Neural progenitor cell (in vitro differentiated cells): ENCODE results near the gene KRTAP7-1. TPM values are rescaled to one million over a fixed set of nuclear protein-coding genes. Genes with fewer than 3 reads are reported as not detected.

ENCODE experiments used
- DNase-seq: peaks from one replicate; pipeline ENCODE4 v3.0.0-alpha.2; 2016; ENCODE audit warnings: low spot score
- H2AFZ ChIP-seq: fragments of 200-600 bp; sonication (generic); replicated peaks from 2 replicates; pipeline ENCODE4 v1.6.1; 2016; ENCODE audit warnings: antibody characterized with exemption
- H3F3A ChIP-seq: fragments of 200-600 bp; sonication (generic); 2 replicates; pipeline ENCODE4 v1.6.1; 2016; ENCODE audit warnings: antibody characterized with exemption, low read depth
- H3K27ac ChIP-seq: fragments of 200-600 bp; sonication (generic); 2 replicates; pipeline ENCODE4 v1.5.1; 2016; ENCODE audit warnings: mild to moderate bottlenecking
- H3K27me3 ChIP-seq: fragments of 200-600 bp; sonication (generic); 2 replicates; pipeline ENCODE4 v1.6.1; 2016; ENCODE audit warnings: mild to moderate bottlenecking, moderate library complexity
- H3K36me3 ChIP-seq: fragments of 200-600 bp; sonication (generic); 2 replicates; pipeline ENCODE4 v1.5.1; 2016
- H3K4me1 ChIP-seq: fragments of 200-600 bp; sonication (generic); 2 replicates; pipeline ENCODE4 v1.6.1; 2016; ENCODE audit warnings: mixed run types
- H3K4me2 ChIP-seq: fragments of 200-600 bp; sonication (generic); 2 replicates; pipeline ENCODE4 v1.6.1; 2016
- H3K4me3 ChIP-seq: fragments of 200-600 bp; sonication (generic); 2 replicates; pipeline ENCODE4 v1.5.1; 2016
- H3K79me2 ChIP-seq: fragments of 200-600 bp; sonication (generic); 2 replicates; pipeline ENCODE4 v1.6.1; 2016; ENCODE audit warnings: low read depth
- H3K9ac ChIP-seq: fragments of 200-600 bp; sonication (generic); 2 replicates; pipeline ENCODE4 v1.6.1; 2016
- H3K9me3 ChIP-seq: fragments of 200-600 bp; sonication (generic); 2 replicates; pipeline ENCODE4 v1.5.1; 2016; ENCODE audit warnings: low read depth
- H4K20me1 ChIP-seq: fragments of 200-600 bp; sonication (generic); 2 replicates; pipeline ENCODE4 v1.6.1; 2016; ENCODE audit warnings: low read depth
- H3K27ac Mint-ChIP-seq: 3 replicates; pipeline ENCODE4 v1.8.0; 2021; ENCODE audit warnings: mixed read lengths
- H3K27me3 Mint-ChIP-seq: 2 replicates; pipeline ENCODE4 v1.8.0; 2022; ENCODE audit warnings: low read depth, mild to moderate bottlenecking, inconsistent platforms, moderate library complexity, mixed read lengths; ENCODE audit not compliant: insufficient read depth
- H3K36me3 Mint-ChIP-seq: 3 replicates; pipeline ENCODE4 v1.8.0; 2021; ENCODE audit warnings: mixed read lengths
- H3K4me1 Mint-ChIP-seq: 3 replicates; pipeline ENCODE4 v1.8.0; 2021; ENCODE audit warnings: mixed read lengths
- H3K4me3 Mint-ChIP-seq: 3 replicates; pipeline ENCODE4 v1.8.0; 2021; ENCODE audit warnings: mild to moderate bottlenecking, moderate library complexity, mixed read lengths
- H3K9me3 Mint-ChIP-seq: 3 replicates; pipeline ENCODE4 v1.8.0; 2020; ENCODE audit warnings: mixed read lengths
- CTCF ChIP-seq: fragments of 200-600 bp; sonication (generic); IDR thresholded peaks from 2 replicates; pipeline ENCODE4 v1.5.1; 2017; ENCODE audit warnings: antibody characterized with exemption, mild to moderate bottlenecking
- EZH2 ChIP-seq: fragments of 200-600 bp; sonication (generic); IDR thresholded peaks from 2 replicates; pipeline ENCODE4 v1.6.1; 2017; ENCODE audit warnings: antibody characterized with exemption, mild to moderate bottlenecking, moderate library complexity
- EZH2phosphoT487 ChIP-seq: fragments of 200-600 bp; sonication (generic); IDR thresholded peaks from 2 replicates; pipeline ENCODE4 v1.6.1; 2017; ENCODE audit warnings: antibody characterized with exemption
- total RNA-seq: library from RNA; depleted of rRNA; stranded (reverse); fragments of >200 nt; gene quantifications from 2 replicates; pipeline ENCODE4 v1.2.3, GENCODE V29; 2015; ENCODE audit warnings: low replicate concordance

Gene KRTAP7-1
- not detected in 2 replicates for total RNA-seq

GRCh38 chr21:30829659-30830058 lies at the start of gene KRTAP7-1:
TSS of gene KRTAP7-1 (minus strand) at chr21:30829759. CDS start at chr21:30829698, 61 bp downstream.
- no peak within 1 kb of the TSS for H3K9ac ChIP-seq
- H3K4me1 ChIP-seq: no peaks in the 10 kb centered on the region
- DNase-seq: no peak
- no peak within 1 kb of the TSS for H3K4me2 ChIP-seq
- H3F3A ChIP-seq: no peaks in the 10 kb centered on the region
- no peak within 1 kb of the TSS for H2AFZ ChIP-seq
- H3K79me2 ChIP-seq: no peaks in the 10 kb centered on the region
- no peaks in the 10 kb centered on the region for H3K4me1 Mint-ChIP-seq
- H3K9me3 Mint-ChIP-seq: peaks cover 7% of the 10 kb centered on the region
- H3K27me3 Mint-ChIP-seq: no peaks in the 10 kb centered on the region
- H3K9me3 ChIP-seq: peaks cover 3% of the 10 kb centered on the region
- no peaks in the 10 kb centered on the region for H3K27me3 ChIP-seq
- no peak within 1 kb of the TSS for H3K4me3 Mint-ChIP-seq
- no peaks in the 10 kb centered on the region for H4K20me1 ChIP-seq
- no peak for TF ChIP-seq CTCF
- TF ChIP-seq EZH2phosphoT487: no peak
- TF ChIP-seq EZH2: no peak
- H3K4me3 ChIP-seq: no peak within 1 kb of the TSS
- H3K36me3 Mint-ChIP-seq: no peaks in the 10 kb centered on the region
- no peak within 1 kb of the TSS for H3K27ac Mint-ChIP-seq
- H3K27ac ChIP-seq: no peak within 1 kb of the TSS
- H3K36me3 ChIP-seq: no peaks in the 10 kb centered on the region

- Mint-ChIP-seq H3K4me3 (no peak overlapping the region), H3K9me3 (no peaks in the 10 kb centered on the region), H3K36me3 (no peaks in the 10 kb centered on the region), H3K4me1 (no peaks in the 10 kb centered on the region), H3K27me3 (no peaks in the 10 kb centered on the region), H3K27ac (no peak overlapping the region)
- H2AFZ ChIP-seq: no peak overlapping the region
- H3K4me3 ChIP-seq: no peak overlapping the region
- H3K4me1 ChIP-seq: no peaks in the 10 kb centered on the region
- TF ChIP-seq CTCF: no peak
- no peak for TF ChIP-seq EZH2phosphoT487
- no peak for TF ChIP-seq EZH2
- no peak overlapping the region for H3K27ac ChIP-seq
- no peaks in the 10 kb centered on the region for H3K79me2 ChIP-seq
- no peaks in the 10 kb centered on the region for H3K36me3 ChIP-seq
- H3K9ac ChIP-seq: no peak overlapping the region
- H3K4me2 ChIP-seq: no peak overlapping the region
- no peaks in the 10 kb centered on the region for H3K9me3 ChIP-seq
- no peaks in the 10 kb centered on the region for H3F3A ChIP-seq
- no peaks in the 10 kb centered on the region for H4K20me1 ChIP-seq
- DNase-seq: no peak
- H3K27me3 ChIP-seq: no peaks in the 10 kb centered on the region
Observed at GRCh38 chr21:30874526-30874925, 45.0 kb upstream of the KRTAP7-1 start.

GRCh38 chr21:30847627-30848500 lies 18.3 kb upstream of the KRTAP7-1 start:
- Histone ChIP-seq H3F3A (no peaks in the 10 kb centered on the region), H3K4me2 (no peak overlapping the region), H3K27me3 (no peaks in the 10 kb centered on the region), H3K79me2 (no peaks in the 10 kb centered on the region), H3K4me1 (no peaks in the 10 kb centered on the region), H2AFZ (no peak overlapping the region), H3K9me3 (no peaks in the 10 kb centered on the region), H4K20me1 (no peaks in the 10 kb centered on the region), H3K4me3 (no peak overlapping the region), H3K9ac (no peak overlapping the region), H3K36me3 (no peaks in the 10 kb centered on the region), H3K27ac (no peak overlapping the region)
- H3K4me1 Mint-ChIP-seq: peaks cover 11% of the 10 kb centered on the region
- peaks cover 2% of the 10 kb centered on the region for H3K27me3 Mint-ChIP-seq
- H3K27ac Mint-ChIP-seq: no peak overlapping the region
- H3K36me3 Mint-ChIP-seq: no peaks in the 10 kb centered on the region
- peaks cover 5% of the 10 kb centered on the region for H3K9me3 Mint-ChIP-seq
- TF ChIP-seq EZH2phosphoT487: no peak
- H3K4me3 Mint-ChIP-seq: no peak overlapping the region
- no peak for DNase-seq

GRCh38 chr21:30842990-30843389 lies 13.4 kb upstream of the KRTAP7-1 start:
- Histone ChIP-seq H2AFZ (no peak overlapping the region), H3K4me2 (no peak overlapping the region), H3K4me3 (no peak overlapping the region), H3F3A (no peaks in the 10 kb centered on the region), H3K9ac (no peak overlapping the region), H3K27me3 (no peaks in the 10 kb centered on the region), H3K9me3 (no peaks in the 10 kb centered on the region), H3K79me2 (no peaks in the 10 kb centered on the region), H3K4me1 (no peaks in the 10 kb centered on the region), H3K36me3 (no peaks in the 10 kb centered on the region), H4K20me1 (no peaks in the 10 kb centered on the region), H3K27ac (no peak overlapping the region)
- Mint-ChIP-seq H3K4me3 (no peak overlapping the region), H3K9me3 (no peaks in the 10 kb centered on the region), H3K27me3 (peaks cover 4% of the 10 kb centered on the region), H3K36me3 (no peaks in the 10 kb centered on the region), H3K27ac (no peak overlapping the region), H3K4me1 (peaks cover 6% of the 10 kb centered on the region)
- TF ChIP-seq EZH2phosphoT487 (no peak), EZH2 (no peak), CTCF (peak; percentile 16)
- no peak for DNase-seq
